PC-9 (cell line): ENCODE measurements around the gene SMPDL3B.

ENCODE experiments used
- EZH2 ChIP-seq: fragments of 200-600 bp; sonication (generic); IDR thresholded peaks from 2 replicates; pipeline ENCODE4 v1.8.0; 2017; ENCODE audit warnings: antibody characterized with exemption, low read depth
- TF ChIP-seq, protein P1 (sequence below): fragments of 200-600 bp; sonication (generic); conservative IDR thresholded peaks from 2 replicates; pipeline ENCODE4 v1.6.1; 2017; ENCODE audit warnings: mixed run types, antibody characterized with exemption, mild to moderate bottlenecking, moderate library complexity

DNA sequence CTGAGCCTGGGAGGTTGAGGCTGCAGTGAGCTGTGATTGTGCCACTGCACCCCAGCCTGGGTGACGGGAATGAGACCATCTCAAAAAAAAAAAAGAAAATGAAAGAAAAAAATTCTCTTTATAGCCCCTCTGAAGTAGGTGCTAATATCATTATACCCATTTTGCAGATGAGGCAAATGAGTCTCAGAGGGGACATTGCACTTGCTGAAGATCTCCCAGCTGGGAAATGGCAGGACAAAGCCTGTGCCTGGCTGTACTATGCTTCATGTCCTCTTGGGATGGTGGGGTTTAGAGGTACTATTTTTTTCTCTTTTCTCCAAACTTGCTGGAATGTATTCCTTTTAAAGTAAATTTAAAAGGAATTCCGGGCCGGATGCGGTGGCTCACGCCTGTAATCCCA lies 1.6 kb downstream of the SMPDL3B start:
- TF ChIP-seq, protein P1, sequence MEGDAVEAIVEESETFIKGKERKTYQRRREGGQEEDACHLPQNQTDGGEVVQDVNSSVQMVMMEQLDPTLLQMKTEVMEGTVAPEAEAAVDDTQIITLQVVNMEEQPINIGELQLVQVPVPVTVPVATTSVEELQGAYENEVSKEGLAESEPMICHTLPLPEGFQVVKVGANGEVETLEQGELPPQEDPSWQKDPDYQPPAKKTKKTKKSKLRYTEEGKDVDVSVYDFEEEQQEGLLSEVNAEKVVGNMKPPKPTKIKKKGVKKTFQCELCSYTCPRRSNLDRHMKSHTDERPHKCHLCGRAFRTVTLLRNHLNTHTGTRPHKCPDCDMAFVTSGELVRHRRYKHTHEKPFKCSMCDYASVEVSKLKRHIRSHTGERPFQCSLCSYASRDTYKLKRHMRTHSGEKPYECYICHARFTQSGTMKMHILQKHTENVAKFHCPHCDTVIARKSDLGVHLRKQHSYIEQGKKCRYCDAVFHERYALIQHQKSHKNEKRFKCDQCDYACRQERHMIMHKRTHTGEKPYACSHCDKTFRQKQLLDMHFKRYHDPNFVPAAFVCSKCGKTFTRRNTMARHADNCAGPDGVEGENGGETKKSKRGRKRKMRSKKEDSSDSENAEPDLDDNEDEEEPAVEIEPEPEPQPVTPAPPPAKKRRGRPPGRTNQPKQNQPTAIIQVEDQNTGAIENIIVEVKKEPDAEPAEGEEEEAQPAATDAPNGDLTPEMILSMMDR, result no peak
- no peak for TF ChIP-seq EZH2
